Neural cell (in vitro differentiated cells): ENCODE measurements around the gene HIP1.
"Not testable (repeated sequence)": the region's sequence is repeated elsewhere in the genome, so short reads cannot be mapped to it uniquely, and the experiment has no call there.

Source experiments
- CTCF ChIP-seq: fragments of 450-650 bp; IDR thresholded peaks from 2 replicates; pipeline ENCODE4 v1.5.1; 2014; ENCODE audit warnings: antibody characterized with exemption, mild to moderate bottlenecking, moderate library complexity; ENCODE audit not compliant: poor library complexity, severe bottlenecking
- EP300 ChIP-seq: fragments of 450-650 bp; conservative IDR thresholded peaks from 2 replicates; pipeline ENCODE4 v1.6.1; 2014; ENCODE audit warnings: antibody characterized with exemption, mild to moderate bottlenecking, moderate library complexity; ENCODE audit not compliant: poor library complexity, severe bottlenecking
- EZH2 ChIP-seq: fragments of 200-600, 300-800 bp; shearing (Covaris generic), sonication (generic); IDR thresholded peaks from 2 replicates; pipeline ENCODE4 v1.6.1; 2014; ENCODE audit warnings: antibody characterized with exemption, low read length, borderline replicate concordance, mild to moderate bottlenecking; ENCODE audit not compliant: insufficient read depth, poor library complexity, severe bottlenecking
- POLR2AphosphoS5 ChIP-seq: IDR thresholded peaks from 2 replicates; pipeline ENCODE4 v1.6.1; 2012
- RAD21 ChIP-seq: fragments of 450-650 bp; conservative IDR thresholded peaks from 2 replicates; pipeline ENCODE4 v1.6.1; 2014; ENCODE audit warnings: antibody characterized with exemption, mild to moderate bottlenecking, moderate library complexity
- REST ChIP-seq: IDR thresholded peaks from 2 replicates; pipeline ENCODE4 v1.6.1; 2012; ENCODE audit warnings: borderline replicate concordance
- SMC3 ChIP-seq: fragments of 450-650 bp; conservative IDR thresholded peaks from 2 replicates; pipeline ENCODE4 v1.6.1; 2014; ENCODE audit warnings: antibody characterized with exemption, mild to moderate bottlenecking, moderate library complexity; ENCODE audit not compliant: poor library complexity

GRCh38 chr7:75779035-75779434 is 40.3 kb upstream of the HIP1 start:
- TF ChIP-seq CTCF, REST, RAD21, EP300, POLR2AphosphoS5, EZH2, SMC3: not testable (repeated sequence)
